Measurements from ENCODE around the gene CST4.
"Not testable (repeated sequence)": the region's sequence is repeated elsewhere in the genome, so short reads cannot be mapped to it uniquely, and the experiment has no call there.

CST4 gene

GRCh38 chr20:23641936-23642751 is 46.7 kb downstream of the CST4 start:
- DNase-seq (ENCODE audit: low read depth in 2 of 2): no peak

GRCh38 chr20:23640671-23641667 is 47.9 kb downstream of the CST4 start:
- no peak for DNase-seq (ENCODE audit: low read depth in 2 of 2)

GRCh38 chr20:23640018-23640601 is 48.7 kb downstream of the CST4 start:
- DNase-seq (ENCODE audit: low read depth in 2 of 2): no peak

- no peak for DNase-seq (ENCODE audit: low read depth in 2 of 2)
Measured at GRCh38 chr20:23639490-23639958, 49.3 kb downstream of the CST4 start.

GRCh38 chr20:23638309-23638708 is 50.5 kb downstream of the CST4 start:
- DNase-seq (ENCODE audit: low read depth in 2 of 2): no peak

- DNase-seq (ENCODE audit: low read depth in 2 of 2): peak in 1 of 2 donors; percentile 15
Measured at GRCh38 chr20:23637282-23638221, 51.3 kb downstream of the CST4 start, which contains the start of gene CST3. Gene CST3 (minus strand): TSS chr20:23637955. CDS start chr20:23637862, 93 bp downstream.

- no peak for DNase-seq (ENCODE audit: low read depth in 2 of 2)
Measured at GRCh38 chr20:23636908-23637281, 51.9 kb downstream of the CST4 start.

GRCh38 chr20:23636182-23636907 is 52.5 kb downstream of the CST4 start:
- no peak for DNase-seq (ENCODE audit: low read depth in 2 of 2)

- not testable (repeated sequence) for DNase-seq (ENCODE audit: low read depth in 2 of 2)
Measured at GRCh38 chr20:23635768-23636090, 53.1 kb downstream of the CST4 start.
